ENCODE measurements around the gene UCP3.

DNA sequence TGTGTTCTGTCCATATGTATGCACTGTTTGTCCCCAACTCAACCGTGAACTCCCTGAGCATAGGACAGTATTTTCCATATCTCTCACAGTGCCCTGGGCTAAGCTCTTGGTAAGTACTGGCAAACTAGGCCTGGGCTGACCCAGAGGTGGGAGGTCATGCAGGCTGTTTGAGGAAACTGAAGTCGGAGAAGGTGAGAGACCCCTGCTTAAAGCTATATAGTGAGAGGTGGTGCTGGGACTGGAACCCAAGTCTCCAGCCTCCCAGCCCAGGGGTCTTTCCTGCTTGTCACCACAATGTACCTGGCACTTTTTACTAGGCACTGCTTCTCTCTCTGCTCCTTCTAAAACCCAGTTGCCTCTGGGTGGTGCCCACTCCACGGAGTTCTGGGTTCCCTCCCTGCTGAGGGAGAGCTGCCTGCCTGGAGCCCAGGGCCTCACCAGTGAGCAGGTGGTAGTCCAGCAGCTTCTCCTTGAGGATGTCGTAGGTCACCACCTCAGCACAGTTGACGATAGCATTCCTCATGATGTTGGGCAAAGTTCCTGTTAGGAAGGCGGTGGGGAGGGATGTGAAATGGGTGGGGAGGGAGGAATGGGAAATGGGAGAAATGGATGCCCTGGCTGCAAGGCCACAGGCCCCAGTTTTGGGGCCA, 4.7 kb downstream of the UCP3 start:
- TF ChIP-seq POLR2A (IDR thresholded peaks at IDR 0.05), result no peak
- TF ChIP-seq, protein P1, sequence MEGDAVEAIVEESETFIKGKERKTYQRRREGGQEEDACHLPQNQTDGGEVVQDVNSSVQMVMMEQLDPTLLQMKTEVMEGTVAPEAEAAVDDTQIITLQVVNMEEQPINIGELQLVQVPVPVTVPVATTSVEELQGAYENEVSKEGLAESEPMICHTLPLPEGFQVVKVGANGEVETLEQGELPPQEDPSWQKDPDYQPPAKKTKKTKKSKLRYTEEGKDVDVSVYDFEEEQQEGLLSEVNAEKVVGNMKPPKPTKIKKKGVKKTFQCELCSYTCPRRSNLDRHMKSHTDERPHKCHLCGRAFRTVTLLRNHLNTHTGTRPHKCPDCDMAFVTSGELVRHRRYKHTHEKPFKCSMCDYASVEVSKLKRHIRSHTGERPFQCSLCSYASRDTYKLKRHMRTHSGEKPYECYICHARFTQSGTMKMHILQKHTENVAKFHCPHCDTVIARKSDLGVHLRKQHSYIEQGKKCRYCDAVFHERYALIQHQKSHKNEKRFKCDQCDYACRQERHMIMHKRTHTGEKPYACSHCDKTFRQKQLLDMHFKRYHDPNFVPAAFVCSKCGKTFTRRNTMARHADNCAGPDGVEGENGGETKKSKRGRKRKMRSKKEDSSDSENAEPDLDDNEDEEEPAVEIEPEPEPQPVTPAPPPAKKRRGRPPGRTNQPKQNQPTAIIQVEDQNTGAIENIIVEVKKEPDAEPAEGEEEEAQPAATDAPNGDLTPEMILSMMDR (IDR thresholded peaks at IDR 0.05), result no peak
- no peak for TF ChIP-seq EP300 (IDR thresholded peaks at IDR 0.05)
